MM.1S (cell line): Measurements from ENCODE around the gene FOXP4.

Experiments
- CTCF ChIP-seq: fragments of 300-600 bp; sonication (generic); IDR thresholded peaks from 2 replicates; pipeline ENCODE4 v1.5.1; 2016; ENCODE audit warnings: antibody characterized with exemption, low read length, mixed read lengths
- EZH2phosphoT487 ChIP-seq: fragments of 300-600 bp; sonication (generic); IDR thresholded peaks from 2 replicates; pipeline ENCODE4 v1.6.1; 2018; ENCODE audit warnings: antibody characterized with exemption, low read length

GRCh38 chr6:41651246-41651961 lies 105.2 kb downstream of the FOXP4 start:
- TF ChIP-seq CTCF (no peak), EZH2phosphoT487 (no peak)
